Transverse colon (tissue), 4 donors: ENCODE data around the gene NCKAP5. TPM values are rescaled to one million over a fixed set of nuclear protein-coding genes. Genes with fewer than 3 reads are reported as not detected.

Source experiments
- DNase-seq: peaks from one replicate; pipeline ENCODE4 v3.0.0-alpha.2; 2019
- H3K27ac ChIP-seq, 4 donors: fragments of 200-600 bp; sonication (generic); 2 replicates each; pipeline ENCODE4 v1.5.1; 2016 to 2018; ENCODE audit warnings: inconsistent platforms in 4 of 4
- H3K27me3 ChIP-seq: fragments of 200-600 bp; sonication (generic); 2 replicates; pipeline ENCODE4 v1.5.1; 2017; ENCODE audit warnings: inconsistent platforms
- H3K36me3 ChIP-seq, 4 donors: fragments of 200-600 bp; sonication (generic); 2 replicates each; pipeline ENCODE4 v1.5.1; 2017 to 2019; ENCODE audit warnings: inconsistent platforms in 4 of 4
- H3K4me1 ChIP-seq, 4 donors: fragments of 200-600 bp; sonication (generic); 2 replicates each; pipeline ENCODE4 v1.5.1; 2017 to 2020; ENCODE audit warnings: inconsistent platforms in 4 of 4
- H3K4me3 ChIP-seq, 4 donors: fragments of 200-600 bp; sonication (generic); 1 replicate in 1 of 4; 2 replicates in 3 of 4; pipeline versions ENCODE4 v1.5.1 to v1.6.1; 2017 to 2019; ENCODE audit warnings: inconsistent platforms in 4 of 4
- H3K9me3 ChIP-seq, 2 donors: fragments of 200-600 bp; sonication (generic); 2 replicates each; pipeline ENCODE4 v1.5.1; 2017 to 2019; ENCODE audit warnings: inconsistent platforms in 2 of 2
- CTCF ChIP-seq, 5 experiments: fragments of 200-600 bp in 3 of 5; fragments of 450-650 bp in 2 of 5; sonication (generic) in 3 of 5; IDR thresholded peaks; 1 replicate in 2 of 5; 2 replicates in 3 of 5; pipeline ENCODE4 v1.5.1; 2016 to 2017; ENCODE audit warnings: antibody characterized with exemption in 5 of 5, inconsistent platforms in 3 of 5, mild to moderate bottlenecking in 2 of 5, moderate library complexity in 1 of 5
- EP300 ChIP-seq: sonication (generic); formaldehyde crosslinking; IDR thresholded peaks from one replicate; pipeline ENCODE4 v1.6.1; 2017; ENCODE audit warnings: antibody characterized with exemption, low read depth
- POLR2A ChIP-seq: fragments of 450-650 bp; IDR thresholded peaks from one replicate; pipeline ENCODE4 v1.6.1; 2016; ENCODE audit warnings: antibody characterized with exemption, mild to moderate bottlenecking, moderate library complexity
- POLR2AphosphoS5 ChIP-seq, 3 donors: sonication (generic); formaldehyde crosslinking; IDR thresholded peaks; one replicate each; pipeline ENCODE4 v1.6.1; 2016; ENCODE audit warnings: antibody characterized with exemption in 3 of 3
- WGBS, 2 donors: methylation state at CpG; one replicate each; pipeline ENCODE4 v1.1.5; 2018; ENCODE audit warnings: low coverage in 1 of 2; 5-methylcytosine and 5-hydroxymethylcytosine counted together
- in situ Hi-C, 4 donors: fragments of 200-750 bp; cut with MboI; loops; one replicate each; pipeline versions ENCODE4 v1.15.0 to v1.15.1; 2017; ENCODE audit warnings: low sequenced_read_pairs in 3 of 4, low pct_ligation_motif_present in 1 of 4, low pct_unique_long_range_greater_than_20kb in 1 of 4
- intact Hi-C: fragments of 100-400 bp; cut with DNase I; formaldehyde crosslinking; loops from one replicate; pipeline ENCODE4 v1.15.1; 2023; ENCODE audit warnings: low total_unique reads
- total RNA-seq, 4 donors: library from RNA; depleted of rRNA; stranded (reverse); fragments of >200 nt; gene quantifications; one replicate each; pipeline ENCODE4 v1.1.0, GENCODE V29; 2016

Gene NCKAP5
- total RNA-seq, 4 donors from 2014 or later = 1.1 to 10.9 (median 5.0) TPM

- WGBS, 2 donors = 60 to 74% methylated on average over 2 to 4 of the region's 4 CpGs
- no peak for DNase-seq
- no peaks in the 10 kb centered on the region for H3K9me3 ChIP-seq
- intact Hi-C loops = no loop called here
- H3K4me3 ChIP-seq = no peak overlapping the region
- TF ChIP-seq CTCF (IDR thresholded peaks at IDR 0.05) (no peak), POLR2A (no peak), EP300 (no peak), POLR2AphosphoS5 (IDR thresholded peaks at IDR 0.05) (no peak)
- in situ Hi-C loops = no loop called here
- peaks cover 0 to 14% (median 10%) of the 10 kb centered on the region in 4 donors for H3K4me1 ChIP-seq
- H3K27me3 ChIP-seq = peaks cover 13% of the 10 kb centered on the region
- H3K27ac ChIP-seq = no peak overlapping the region
- H3K36me3 ChIP-seq = no peaks in the 10 kb centered on the region
Measured at GRCh38 chr2:133271105-133271504, 297.2 kb downstream of the NCKAP5 start.

- no peak for TF ChIP-seq CTCF (IDR thresholded peaks at IDR 0.05)
- no peak for TF ChIP-seq POLR2AphosphoS5 (IDR thresholded peaks at IDR 0.05)
- no peak for TF ChIP-seq EP300
- TF ChIP-seq POLR2A = no peak
- intact Hi-C loops = no loop called here
- in situ Hi-C loops = no loop called here
- 87 to 88% methylated on average over 3 to 5 of the region's 5 CpGs for WGBS, 2 donors
- H3K36me3 ChIP-seq = no peaks in the 10 kb centered on the region
- no peak overlapping the region for H3K27ac ChIP-seq
- peaks cover 19% of the 10 kb centered on the region for H3K27me3 ChIP-seq
- no peak for DNase-seq
- no peaks in the 10 kb centered on the region for H3K9me3 ChIP-seq
- no peak overlapping the region for H3K4me3 ChIP-seq
- H3K4me1 ChIP-seq = peaks cover 0 to 19% (median 15%) of the 10 kb centered on the region in 4 donors
Measured at GRCh38 chr2:133270550-133270949, 297.7 kb downstream of the NCKAP5 start.

GRCh38 chr2:133266926-133267590, 301.2 kb downstream of the NCKAP5 start:
- Histone ChIP-seq H3K27me3 (peaks cover 21% of the 10 kb centered on the region), H3K9me3 (no peaks in the 10 kb centered on the region), H3K27ac (no peak overlapping the region), H3K36me3 (no peaks in the 10 kb centered on the region), H3K4me1 (peaks cover 0 to 27% (median 17%) of the 10 kb centered on the region in 4 donors), H3K4me3 (peak overlapping the region in 3 of 4 donors; percentile 37 to 54 (median 37))
- WGBS, 2 donors = 4 to 6% methylated on average over 2 to 14 of the region's 17 CpGs
- TF ChIP-seq EP300 (no peak), CTCF (IDR thresholded peaks at IDR 0.05) (no peak)
- intact Hi-C loops = no loop called here
- in situ Hi-C loops = no loop called here
- no peak for DNase-seq

GRCh38 chr2:133266041-133266925, 302.0 kb downstream of the NCKAP5 start:
- Histone ChIP-seq H3K4me3 (peak overlapping the region in 3 of 4 donors; percentile 37 to 54 (median 37)), H3K27ac (peak overlapping the region in 1 of 4 donors; percentile 15), H3K27me3 (peaks cover 21% of the 10 kb centered on the region), H3K4me1 (peaks cover 0 to 27% (median 17%) of the 10 kb centered on the region in 4 donors), H3K36me3 (no peaks in the 10 kb centered on the region), H3K9me3 (no peaks in the 10 kb centered on the region)
- intact Hi-C loops = no loop called here
- in situ Hi-C loops = no loop called here
- no peak for DNase-seq
- WGBS, 2 donors = 15% methylated on average over 55 of the region's 68 CpGs; no CpG with 5 or more reads in 1 of the 2 donors
- no peak for TF ChIP-seq POLR2AphosphoS5 (IDR thresholded peaks at IDR 0.05)
- no peak for TF ChIP-seq EP300
- no peak for TF ChIP-seq CTCF (IDR thresholded peaks at IDR 0.05)
- TF ChIP-seq POLR2A = no peak
